H9 (cell line): ENCODE measurements around the gene DHRS4L2. TPM values are rescaled to one million over a fixed set of nuclear protein-coding genes. Genes with fewer than 3 reads are reported as not detected.

Experiments used
- DNase-seq: peaks from one replicate; pipeline ENCODE4 v3.0.0-alpha.2; 2017
- H2AFZ ChIP-seq: one replicate; pipeline ENCODE4 v1.6.1; 2013; ENCODE audit warnings: mild to moderate bottlenecking, low read length, control low read depth, moderate library complexity
- H2AK5ac ChIP-seq: 2 replicates; pipeline ENCODE4 v1.6.1; 2013; ENCODE audit warnings: low read length, control low read depth, mixed read lengths; ENCODE audit not compliant: insufficient read length
- H2BK120ac ChIP-seq: one replicate; pipeline ENCODE4 v1.6.1; 2013; ENCODE audit warnings: low read depth, mild to moderate bottlenecking, low read length, control low read depth, inconsistent platforms; ENCODE audit not compliant: poor library complexity, severe bottlenecking
- H2BK12ac ChIP-seq: 2 replicates; pipeline ENCODE4 v1.6.1; 2013; ENCODE audit warnings: low read length, control low read depth, mixed read lengths, low read depth; ENCODE audit not compliant: insufficient read length
- H2BK15ac ChIP-seq: 2 replicates; pipeline ENCODE4 v1.6.1; 2013; ENCODE audit warnings: low read depth, low read length, control low read depth
- H2BK20ac ChIP-seq: one replicate; pipeline ENCODE4 v1.6.1; 2013; ENCODE audit warnings: low read depth, mild to moderate bottlenecking, low read length, control low read depth, inconsistent platforms; ENCODE audit not compliant: poor library complexity, severe bottlenecking
- H2BK5ac ChIP-seq: 2 replicates; pipeline ENCODE4 v1.6.1; 2013; ENCODE audit warnings: low read length, control low read depth, mixed read lengths; ENCODE audit not compliant: insufficient read length
- H3K14ac ChIP-seq: 2 replicates; pipeline ENCODE4 v1.6.1; 2013; ENCODE audit warnings: low read length, control low read depth; ENCODE audit not compliant: insufficient read depth
- H3K18ac ChIP-seq: 2 replicates; pipeline ENCODE4 v1.6.1; 2013; ENCODE audit warnings: low read depth, mild to moderate bottlenecking, mixed read lengths, low read length, control low read depth; ENCODE audit not compliant: insufficient read length
- H3K23ac ChIP-seq: 2 replicates; pipeline ENCODE4 v1.6.1; 2013; ENCODE audit warnings: low read length, control low read depth, mixed read lengths, low read depth; ENCODE audit not compliant: insufficient read length
- H3K23me2 ChIP-seq: 2 replicates; pipeline ENCODE4 v1.6.1; 2013; ENCODE audit warnings: low read depth, mild to moderate bottlenecking, mixed read lengths, low read length, control low read depth; ENCODE audit not compliant: insufficient read length, poor library complexity, severe bottlenecking
- H3K27ac ChIP-seq: 2 replicates; pipeline ENCODE4 v1.5.1; 2013; ENCODE audit warnings: low read length, control low read depth, mixed read lengths, low read depth; ENCODE audit not compliant: insufficient read length
- H3K27me3 ChIP-seq: 2 replicates; pipeline ENCODE4 v1.6.1; 2013; ENCODE audit warnings: low read length, control low read depth, inconsistent platforms; ENCODE audit not compliant: insufficient read depth
- H3K4ac ChIP-seq: 2 replicates; pipeline ENCODE4 v1.6.1; 2013; ENCODE audit warnings: low read depth, mild to moderate bottlenecking, control low read depth, inconsistent platforms, low read length, moderate library complexity
- H3K4me1 ChIP-seq: 2 replicates; pipeline ENCODE4 v1.6.1; 2013; ENCODE audit warnings: low read length, control low read depth, inconsistent platforms; ENCODE audit not compliant: insufficient read depth
- H3K4me2 ChIP-seq: 2 replicates; pipeline ENCODE4 v1.6.1; 2013; ENCODE audit warnings: low read length, control low read depth, mixed read lengths; ENCODE audit not compliant: insufficient read length, insufficient read depth
- H3K56ac ChIP-seq: 2 replicates; pipeline ENCODE4 v1.6.1; 2013; ENCODE audit warnings: low read depth, mild to moderate bottlenecking, mixed read lengths, low read length, control low read depth; ENCODE audit not compliant: insufficient read length
- H3K79me1 ChIP-seq: 2 replicates; pipeline ENCODE4 v1.6.1; 2013; ENCODE audit warnings: low read depth, mild to moderate bottlenecking, moderate library complexity, low read length, control low read depth, inconsistent platforms; ENCODE audit not compliant: insufficient read depth, poor library complexity, severe bottlenecking
- H3K79me2 ChIP-seq: 2 replicates; pipeline ENCODE4 v1.6.1; 2013; ENCODE audit warnings: low read length, control low read depth, inconsistent platforms; ENCODE audit not compliant: insufficient read depth
- H3K9ac ChIP-seq: 2 replicates; pipeline ENCODE4 v1.6.1; 2013; ENCODE audit warnings: low read length, control low read depth, mixed read lengths; ENCODE audit not compliant: insufficient read length; ENCODE audit errors: extremely low read depth
- H3K9me3 ChIP-seq: one replicate; pipeline ENCODE4 v1.6.1; 2013; ENCODE audit warnings: low read depth, low read length, inconsistent platforms; ENCODE audit not compliant: control insufficient read depth
- H3T11ph ChIP-seq: one replicate; pipeline ENCODE4 v1.6.1; 2013; ENCODE audit warnings: mild to moderate bottlenecking, low read length, control low read depth, inconsistent platforms
- H4K20me1 ChIP-seq: one replicate; pipeline ENCODE4 v1.6.1; 2013; ENCODE audit not compliant: control insufficient read depth, insufficient read length, insufficient read depth
- H4K5ac ChIP-seq: 2 replicates; pipeline ENCODE4 v1.6.1; 2013; ENCODE audit warnings: low read depth, mild to moderate bottlenecking, mixed read lengths, low read length, control low read depth; ENCODE audit not compliant: insufficient read length
- H4K8ac ChIP-seq: replicated peaks from 2 replicates; pipeline ENCODE4 v1.6.1; 2013; ENCODE audit warnings: low read length, control low read depth, mixed read lengths, low read depth; ENCODE audit not compliant: insufficient read length
- H4K91ac ChIP-seq: 2 replicates; pipeline ENCODE4 v1.6.1; 2013; ENCODE audit warnings: low read depth, mild to moderate bottlenecking, moderate library complexity, mixed read lengths, low read length, control low read depth; ENCODE audit not compliant: insufficient read length
- H3K27ac Mint-ChIP-seq, 3 experiments: 2 replicates in 2 of 3; 3 replicates in 1 of 3; pipeline ENCODE4 v1.8.0; 2020 to 2021; ENCODE audit warnings: mixed read lengths in 3 of 3, mild to moderate bottlenecking in 1 of 3, moderate library complexity in 1 of 3
- H3K27me3 Mint-ChIP-seq: 2 replicates; pipeline ENCODE4 v1.8.0; 2021; ENCODE audit warnings: low read depth, mild to moderate bottlenecking, moderate library complexity, mixed read lengths
- H3K36me3 Mint-ChIP-seq, 3 experiments: 2 replicates in 2 of 3; 3 replicates in 1 of 3; pipeline ENCODE4 v1.8.0; 2020 to 2021; ENCODE audit warnings: low read depth in 3 of 3, mixed read lengths in 3 of 3; ENCODE audit not compliant: insufficient read depth in 1 of 3
- H3K4me1 Mint-ChIP-seq, 2 experiments: 2 replicates each; pipeline ENCODE4 v1.8.0; 2020; ENCODE audit warnings: mixed read lengths in 2 of 2
- H3K4me3 Mint-ChIP-seq, 2 experiments: 2 replicates in 1 of 2; 3 replicates in 1 of 2; pipeline ENCODE4 v1.8.0; 2020 to 2021; ENCODE audit warnings: mild to moderate bottlenecking in 2 of 2, mixed read lengths in 2 of 2, moderate library complexity in 1 of 2
- H3K9me3 Mint-ChIP-seq, 2 experiments: 2 replicates in 1 of 2; 3 replicates in 1 of 2; pipeline ENCODE4 v1.8.0; 2020; ENCODE audit warnings: mild to moderate bottlenecking in 2 of 2, mixed read lengths in 2 of 2, moderate library complexity in 1 of 2
- CTCF ChIP-seq: fragments of 200-600 bp; sonication (generic); conservative IDR thresholded peaks from 3 replicates; pipeline ENCODE4 v1.8.0; 2021; ENCODE audit warnings: antibody characterized with exemption, mild to moderate bottlenecking
- WGBS: extraction: QIAGEN DNeasy Blood & Tissue Kit; methylation state at CpG from one replicate; pipeline ENCODE4 v1.1.7; 2013; ENCODE audit warnings: missing lambda C conversion rate, low lambda C conversion rate, mixed read lengths; ENCODE audit not compliant: insufficient read length; ENCODE audit errors: extremely low coverage; 5-methylcytosine and 5-hydroxymethylcytosine counted together
- total RNA-seq: library from RNA; stranded (reverse); gene quantifications from 2 replicates; pipeline ENCODE4 v1.2.1, GENCODE V29; 2021

Gene DHRS4L2
- total RNA-seq, 1 experiment from 2014 or later = 10.2 TPM

- Histone ChIP-seq H3K9ac (no peak overlapping the region), H2BK5ac (no peak overlapping the region), H3K23ac (no peak overlapping the region), H2BK15ac (no peak overlapping the region), H3K4me2 (peak overlapping the region; percentile 76), H3K27ac (no peak overlapping the region), H3K4me1 (no peaks in the 10 kb centered on the region), H3K79me2 (no peaks in the 10 kb centered on the region), H4K5ac (no peak overlapping the region), H3K9me3 (no peaks in the 10 kb centered on the region), H4K20me1 (no peaks in the 10 kb centered on the region), H3K79me1 (no peaks in the 10 kb centered on the region), H3K18ac (no peak overlapping the region), H2AK5ac (no peak overlapping the region), H2BK120ac (no peak overlapping the region), H4K8ac (no peak overlapping the region), H4K91ac (no peak overlapping the region), H3K14ac (peak overlapping the region; percentile 67; the same call in 1 of the 2 replicates), H3T11ph (no peak overlapping the region), H3K27me3 (no peaks in the 10 kb centered on the region), H3K56ac (no peak overlapping the region), H3K4ac (no peak overlapping the region), H2BK20ac (no peak overlapping the region), H3K23me2 (peaks cover 8% of the 10 kb centered on the region), H2AFZ (no peak overlapping the region), H2BK12ac (no peak overlapping the region)
- no peaks in the 10 kb centered on the region; a peak in 1 of 5 replicates for H3K9me3 Mint-ChIP-seq
- H3K36me3 Mint-ChIP-seq = peaks cover 0 to 6% (median 0%) of the 10 kb centered on the region in 3 experiments; a peak in 4 of 7 replicates
- WGBS = no CpG with 5 or more reads among the region's 20 CpGs
- no peak for TF ChIP-seq CTCF
- peaks cover 8% of the 10 kb centered on the region for H3K27me3 Mint-ChIP-seq
- peak; percentile 51 for DNase-seq
- peaks cover 15 to 23% of the 10 kb centered on the region in 2 experiments for H3K4me1 Mint-ChIP-seq
- H3K4me3 Mint-ChIP-seq = peak overlapping the region; percentile 73 to 82
- peak overlapping the region; percentile 24 to 85 (median 79); a peak in 4 of 7 replicates for H3K27ac Mint-ChIP-seq
Measured at GRCh38 chr14:24051176-24051788, 62.6 kb downstream of the DHRS4L2 start.
